HG03045 (cell line): ENCODE data around the gene IL36A.

Experiments
- ATAC-seq: cut with Tn5 transposase; IDR thresholded peaks from one replicate; pipeline ENCODE4 v1.9.1; 2021; ENCODE audit warnings: mild to moderate bottlenecking, moderate library complexity; ENCODE audit not compliant: unreplicated experiment

The IL36A gene

DNA sequence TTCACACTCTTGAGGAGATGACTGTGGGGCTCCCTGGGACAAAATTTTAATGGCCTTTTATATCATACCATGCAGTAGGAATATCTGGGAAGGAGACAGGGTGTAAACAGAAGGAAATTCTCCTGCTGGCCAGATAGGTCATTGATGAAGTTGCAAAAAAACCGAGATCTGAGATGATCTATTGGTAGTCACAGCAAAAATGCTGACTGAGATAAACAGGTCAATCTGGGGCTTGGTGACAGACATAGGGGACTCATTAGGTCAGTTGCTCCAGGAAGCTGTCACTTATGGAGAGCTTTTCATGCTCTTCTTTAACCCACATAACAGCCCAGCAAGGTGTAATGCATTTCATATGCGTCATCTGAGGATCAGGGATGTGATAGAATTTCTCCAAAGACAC lies 2.6 kb upstream of the IL36A start:
- no peak for ATAC-seq

DNA sequence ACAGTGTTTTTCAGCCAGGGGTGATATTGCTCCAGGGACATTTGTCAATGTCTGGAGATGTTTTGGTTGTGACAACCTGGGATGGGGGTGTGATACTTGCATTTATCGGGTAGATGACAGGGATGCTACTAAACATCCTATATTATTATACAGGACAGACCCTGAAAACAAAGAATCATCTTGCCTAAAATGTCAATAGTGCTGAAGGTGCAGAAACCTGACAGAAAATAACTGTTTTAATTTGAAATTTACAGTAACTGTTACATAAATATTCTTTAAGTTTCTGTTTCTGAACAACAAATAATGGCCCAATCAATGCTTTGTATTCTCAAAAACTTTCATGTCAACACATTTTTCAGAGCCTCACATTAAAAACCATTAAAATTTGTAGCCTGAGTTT lies 2.0 kb downstream of the IL36A start:
- no peak for ATAC-seq

DNA sequence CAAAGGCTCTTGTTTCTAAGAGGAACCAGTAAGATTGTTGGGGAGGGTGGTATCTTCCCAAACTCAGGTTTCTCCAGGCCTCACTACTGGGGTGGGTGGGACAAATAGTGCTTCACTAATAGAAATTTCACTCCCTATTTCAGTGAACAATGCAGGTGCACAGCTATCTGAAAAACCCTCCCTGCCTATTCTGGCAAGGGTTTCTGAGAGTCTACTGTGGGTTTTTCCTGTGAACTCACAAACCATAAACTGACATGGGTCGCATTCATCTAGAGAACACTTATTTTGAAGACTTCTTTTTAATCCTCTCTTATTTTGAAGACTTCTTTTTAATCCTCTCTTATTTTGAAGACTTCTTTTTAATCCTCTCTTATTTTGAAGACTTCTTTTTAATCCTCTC lies 4.4 kb downstream of the IL36A start:
- no peak for ATAC-seq

DNA sequence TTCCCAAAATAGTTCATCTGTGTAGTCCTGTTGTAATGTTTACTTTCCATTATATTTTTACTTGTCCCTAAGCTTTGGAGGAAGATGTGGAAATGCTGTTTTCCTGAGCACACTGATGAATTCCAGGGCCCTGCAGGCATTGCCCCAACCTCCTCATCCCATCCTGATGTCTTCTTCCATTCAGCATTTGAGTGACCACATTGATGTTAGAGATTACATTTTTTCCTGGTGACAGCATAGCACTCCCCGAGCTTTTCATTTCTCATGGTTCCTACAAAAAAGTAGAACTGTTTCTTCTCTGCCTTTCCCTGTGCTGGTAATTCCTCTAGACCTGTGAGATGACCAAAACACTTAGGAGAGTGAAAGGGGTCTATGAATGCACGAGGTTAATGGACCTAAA lies 4.8 kb downstream of the IL36A start:
- ATAC-seq, result no peak

DNA sequence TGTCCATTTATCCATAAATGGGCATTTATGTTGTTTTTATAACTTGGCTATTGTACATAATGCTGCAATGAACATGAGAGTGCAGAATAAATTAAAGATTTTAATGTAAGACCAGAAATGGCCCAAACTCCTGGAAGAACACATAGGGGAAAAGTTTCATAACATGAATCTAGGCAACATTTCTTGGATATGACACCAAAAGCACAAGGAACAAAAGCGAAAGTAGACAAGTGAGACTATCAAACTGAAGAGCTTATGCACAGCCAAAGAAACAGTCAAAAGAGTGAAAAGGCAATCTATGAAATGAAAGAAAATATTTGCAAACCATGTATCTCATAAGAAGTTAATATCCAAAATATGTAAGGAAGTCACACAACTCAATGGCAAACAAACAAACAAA lies 5.8 kb downstream of the IL36A start:
- ATAC-seq, result no peak

DNA sequence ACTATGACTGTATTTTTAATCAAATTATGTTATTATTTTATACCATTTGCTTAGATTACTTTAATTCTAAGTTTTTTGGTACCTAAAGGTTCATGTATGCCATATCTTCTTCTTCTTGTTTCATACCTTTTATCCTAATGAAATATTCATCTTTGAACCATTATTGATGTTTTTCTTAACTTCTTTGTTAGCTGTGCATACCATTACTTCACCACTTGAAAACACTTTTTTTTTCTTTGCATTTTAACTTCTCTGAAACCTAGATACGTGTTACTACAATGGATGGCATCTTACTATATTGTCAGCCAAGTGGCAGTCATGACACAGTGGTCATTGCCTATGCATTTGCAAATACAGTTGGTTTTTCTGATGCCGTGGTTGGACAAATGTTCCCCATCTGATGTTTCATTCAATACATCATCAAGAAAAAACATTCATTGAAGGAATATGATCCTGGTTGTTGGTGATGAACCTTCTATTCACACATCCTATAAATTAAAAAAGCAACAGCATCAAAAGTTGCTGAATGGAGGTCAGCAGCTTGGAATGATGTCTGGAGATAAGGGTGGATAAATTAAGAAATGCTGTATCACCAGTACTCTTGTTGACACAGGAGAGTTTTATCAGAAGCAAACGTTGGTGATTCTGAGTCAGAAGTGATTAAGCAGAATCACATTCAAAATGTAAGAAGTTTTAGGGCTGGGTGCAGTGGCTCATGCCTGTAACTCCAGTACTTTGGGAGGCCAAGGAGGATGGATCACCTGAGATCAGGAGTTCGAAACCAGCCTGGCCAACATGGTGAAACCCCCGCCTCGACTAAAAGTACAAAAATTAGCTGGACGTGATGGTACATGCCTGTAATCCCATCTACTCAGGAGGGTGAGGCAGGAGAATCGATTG lies 7.4 kb downstream of the IL36A start:
- ATAC-seq, result no peak

DNA sequence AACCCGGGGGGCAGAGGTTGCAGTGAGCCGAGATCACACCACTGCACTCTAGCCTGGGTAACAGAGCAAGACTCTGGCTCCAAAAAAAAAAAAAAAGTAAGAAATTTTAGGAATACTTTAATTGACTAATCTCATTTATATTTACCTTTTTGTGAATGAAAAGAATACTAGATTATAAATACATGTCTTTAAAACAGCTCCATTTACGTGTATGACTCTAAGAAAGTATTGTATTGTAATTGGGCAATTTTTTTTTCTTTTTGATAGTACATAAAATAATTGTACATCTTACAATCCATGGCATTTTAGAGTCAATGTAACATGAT lies 8.0 kb downstream of the IL36A start:
- ATAC-seq, result no peak

DNA sequence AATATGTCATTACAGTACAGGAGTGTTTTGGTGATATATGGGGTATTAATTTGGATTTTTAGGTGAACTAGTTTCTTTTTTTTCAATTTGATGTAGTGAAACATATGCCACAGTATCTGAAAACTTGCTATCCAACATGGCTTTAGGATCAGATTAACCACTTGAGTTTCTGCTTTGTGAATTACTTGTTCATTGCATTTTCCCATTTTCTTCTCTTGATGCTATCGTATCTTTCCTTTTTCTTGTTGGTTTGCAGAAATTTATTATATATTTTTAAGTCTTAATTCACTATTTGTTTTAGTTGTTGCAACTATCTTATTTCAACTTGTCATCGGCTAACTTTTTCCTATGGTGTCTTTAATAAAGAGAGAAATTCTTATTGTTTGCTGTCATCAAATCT lies 8.8 kb downstream of the IL36A start:
- ATAC-seq, result no peak

DNA sequence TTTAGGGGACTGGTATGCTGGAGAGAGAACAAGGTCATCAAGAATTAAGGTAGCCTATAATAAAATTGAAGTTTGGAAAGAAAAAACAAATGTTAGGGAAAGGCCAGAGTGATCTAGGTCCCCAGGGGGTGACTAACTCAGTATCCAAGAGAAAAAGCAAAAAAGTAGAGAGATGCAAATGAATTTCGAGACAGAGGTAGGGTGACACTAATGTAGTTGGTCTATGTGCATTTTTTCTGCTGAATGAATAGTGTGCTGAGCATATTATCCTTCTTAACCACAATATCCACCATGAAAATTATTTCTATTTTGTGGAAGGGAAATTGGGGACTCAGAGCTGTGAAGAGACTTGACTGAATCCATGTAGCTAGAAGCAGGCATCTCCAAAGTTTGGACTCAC lies 9.8 kb downstream of the IL36A start:
- no peak for ATAC-seq

DNA sequence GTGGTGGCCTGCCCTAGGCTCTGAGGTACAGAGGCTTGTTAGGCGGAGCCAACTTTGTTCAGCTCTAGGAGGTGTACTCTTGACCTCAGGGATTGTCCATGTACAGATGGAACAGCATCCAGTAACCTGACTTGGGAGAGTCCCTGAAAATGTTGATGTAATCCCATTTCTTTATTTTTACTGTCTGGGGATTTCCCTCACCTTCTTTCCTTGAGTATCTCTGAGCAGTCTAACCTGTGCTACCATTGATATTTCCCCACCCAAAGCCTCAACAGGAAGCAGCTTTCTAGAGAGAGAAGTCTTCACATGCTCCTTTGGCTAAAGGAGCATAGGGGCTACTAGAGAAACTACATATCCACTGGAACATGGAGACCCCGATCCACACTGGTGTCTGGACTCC lies 10.4 kb downstream of the IL36A start:
- no peak for ATAC-seq

DNA sequence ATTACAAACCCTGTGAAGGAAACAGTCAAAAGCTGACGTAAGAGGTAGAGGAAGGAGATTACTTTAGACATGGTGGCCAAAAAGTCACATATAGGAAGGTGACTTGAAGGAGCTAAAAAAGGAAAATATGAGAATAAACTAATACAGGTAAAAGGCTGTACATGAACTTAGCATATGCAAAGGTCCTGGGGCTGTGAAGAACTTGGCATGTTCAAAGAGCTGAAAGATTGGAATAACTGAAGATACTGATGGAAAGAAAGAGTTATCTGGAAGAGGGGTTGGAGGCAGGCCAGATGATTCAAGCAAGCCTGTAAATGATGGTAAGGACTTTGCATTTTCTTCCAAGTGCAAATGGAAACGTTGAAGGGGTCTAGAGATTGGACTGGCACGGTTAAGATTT lies 13.2 kb downstream of the IL36A start:
- ATAC-seq, result no peak

DNA sequence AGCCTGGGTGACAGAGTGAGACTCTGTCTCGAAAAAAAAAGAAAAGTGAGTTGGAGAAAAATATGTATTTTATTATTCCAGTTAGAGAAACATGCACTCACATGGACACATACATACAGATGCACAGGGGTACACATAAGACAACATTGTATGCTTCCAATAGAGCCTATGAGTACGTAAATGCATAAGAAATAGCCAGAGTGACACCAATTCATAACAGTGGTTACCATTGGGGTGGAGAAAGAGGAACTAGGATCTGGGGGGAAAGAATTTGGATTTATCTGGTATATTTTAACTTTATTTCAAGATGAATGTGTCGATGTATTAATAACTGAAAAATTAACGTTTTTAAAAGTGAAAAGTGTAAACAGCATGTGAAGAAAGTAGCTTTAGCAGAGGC lies 16.1 kb downstream of the IL36A start:
- no peak for ATAC-seq

DNA sequence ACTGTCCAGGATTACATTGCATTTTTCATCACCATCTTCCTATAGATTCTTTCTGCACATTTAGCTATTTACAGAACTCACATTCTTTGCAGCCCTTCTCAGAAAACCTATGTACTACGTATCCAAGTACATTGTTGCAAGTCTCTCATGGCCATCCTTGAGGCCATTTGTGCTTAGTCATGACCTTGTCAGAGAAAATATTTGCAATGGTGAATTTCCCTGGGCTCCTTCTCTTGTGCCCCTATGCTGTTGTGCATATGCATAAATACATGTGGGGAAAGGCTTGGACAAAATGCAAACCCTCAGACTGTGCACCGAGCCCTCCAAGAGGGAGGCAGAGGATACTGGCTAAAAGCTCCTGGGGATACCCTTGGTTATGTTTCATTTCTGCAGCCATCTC lies 19.5 kb downstream of the IL36A start:
- ATAC-seq, result no peak

DNA sequence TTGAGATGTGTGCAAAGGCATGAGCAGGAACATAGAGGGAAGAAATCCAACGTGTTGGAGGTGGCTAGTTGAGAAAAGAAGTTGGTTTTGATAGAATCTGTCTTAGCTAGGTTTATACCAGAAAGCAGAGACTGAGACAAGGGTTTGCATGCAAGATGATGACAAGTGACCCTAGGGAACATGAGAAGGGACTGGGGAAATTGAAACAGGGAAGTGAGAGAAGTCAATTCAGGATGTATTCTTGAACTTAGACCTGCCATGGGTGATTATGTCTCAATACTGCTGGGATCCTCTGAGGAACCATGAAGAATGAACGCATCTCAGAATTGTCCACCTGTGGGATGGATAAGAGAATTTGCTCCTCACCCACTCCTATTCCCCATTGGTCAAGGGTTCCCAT lies 20.5 kb downstream of the IL36A start:
- no peak for ATAC-seq

DNA sequence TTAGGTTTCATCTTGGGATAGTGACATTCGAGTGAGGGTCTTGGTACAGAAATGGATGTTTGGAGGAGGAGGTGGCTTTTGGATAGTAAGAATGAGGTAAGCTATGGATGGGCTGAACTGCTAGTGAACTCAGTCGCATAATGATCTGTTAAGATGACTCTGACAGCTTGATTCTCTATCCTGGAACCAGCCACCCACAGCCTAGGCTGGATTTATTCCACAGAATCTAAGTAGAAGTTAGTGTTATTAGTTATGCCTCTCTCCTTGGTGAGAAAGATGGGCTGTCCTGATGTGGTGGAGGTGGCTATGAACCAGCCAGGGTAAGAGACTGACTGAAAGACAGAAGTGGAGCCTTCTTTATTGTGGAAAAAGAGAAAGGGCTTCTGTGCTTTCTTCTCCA lies 22.4 kb downstream of the IL36A start:
- no peak for ATAC-seq

DNA sequence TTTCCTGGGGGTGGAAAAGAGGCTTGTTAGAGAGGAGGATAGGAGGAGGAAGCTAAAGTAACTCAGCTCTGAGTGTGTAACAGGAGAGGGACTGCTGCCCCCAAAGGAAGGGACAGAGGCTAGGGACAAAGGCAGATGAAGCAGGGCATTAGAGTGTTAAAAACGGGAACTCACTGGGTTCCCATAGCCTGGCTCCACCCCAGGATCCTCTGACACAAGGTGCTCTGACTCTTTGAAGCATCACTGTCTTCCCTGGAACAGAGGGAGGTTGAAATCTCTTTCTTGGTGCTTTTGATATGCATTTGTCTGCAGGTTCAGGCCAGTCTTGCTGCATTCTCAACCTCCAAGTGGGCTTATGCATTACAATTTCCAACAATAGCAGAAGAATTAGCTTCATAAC lies 22.9 kb downstream of the IL36A start:
- no peak for ATAC-seq

DNA sequence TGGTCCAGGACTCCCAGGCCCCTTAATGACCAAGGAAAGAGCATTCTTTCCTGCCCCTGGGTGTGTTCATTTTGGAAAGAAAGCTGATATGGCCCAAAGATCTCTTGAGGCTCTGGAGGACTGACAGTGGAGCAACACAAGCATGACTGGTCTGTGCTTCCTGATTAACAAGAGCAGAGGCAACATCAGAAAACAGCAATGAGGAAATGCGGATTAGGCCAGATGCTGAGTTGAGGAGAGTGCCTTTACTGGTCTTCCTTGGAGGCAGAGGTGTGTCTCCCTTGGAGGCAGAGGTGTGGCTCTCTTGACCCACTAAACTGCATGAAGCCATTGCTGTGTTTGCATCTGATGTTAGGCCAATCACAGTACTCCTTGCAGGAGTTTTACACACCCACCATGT lies 27.5 kb downstream of the IL36A start:
- no peak for ATAC-seq

DNA sequence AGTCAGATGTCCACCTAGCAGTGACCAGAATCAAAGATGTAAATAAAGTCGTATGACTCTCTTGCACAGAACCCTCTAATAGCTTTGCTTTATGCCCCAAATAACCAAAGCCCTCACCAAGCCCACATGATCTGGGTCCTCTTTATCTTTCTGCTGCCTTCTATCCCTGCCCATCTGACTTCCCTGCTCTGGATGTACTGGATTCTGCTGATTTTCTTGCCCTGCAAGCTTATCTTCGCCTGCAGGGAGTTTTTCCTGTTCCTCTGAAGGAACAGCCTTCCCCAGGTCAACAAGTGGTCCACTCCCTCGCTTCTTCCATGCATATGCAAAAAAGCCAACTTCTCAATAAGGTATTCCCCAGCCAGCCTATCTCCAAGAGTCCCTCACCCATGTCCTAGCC lies 28.8 kb downstream of the IL36A start:
- ATAC-seq, result no peak

DNA sequence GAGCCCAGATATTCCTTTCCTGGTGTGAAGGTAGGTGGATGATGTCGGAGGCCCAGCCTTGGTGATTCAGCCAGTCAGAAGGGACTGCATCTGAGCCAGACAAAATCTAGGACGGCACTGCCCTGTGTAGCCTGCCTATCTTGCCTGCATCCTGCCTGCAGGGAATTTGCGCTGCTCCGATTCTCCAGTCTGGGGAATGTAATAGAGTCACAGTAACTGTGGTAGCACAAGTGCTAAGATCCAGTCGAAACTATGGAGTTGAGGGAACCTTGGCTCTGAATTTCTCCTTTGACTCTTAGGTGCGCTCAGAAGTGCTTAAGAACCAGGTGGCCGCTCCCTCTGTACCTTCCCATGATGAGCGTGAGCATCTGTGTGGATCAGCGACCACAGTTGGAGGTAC lies 31.5 kb downstream of the IL36A start:
- no peak for ATAC-seq

DNA sequence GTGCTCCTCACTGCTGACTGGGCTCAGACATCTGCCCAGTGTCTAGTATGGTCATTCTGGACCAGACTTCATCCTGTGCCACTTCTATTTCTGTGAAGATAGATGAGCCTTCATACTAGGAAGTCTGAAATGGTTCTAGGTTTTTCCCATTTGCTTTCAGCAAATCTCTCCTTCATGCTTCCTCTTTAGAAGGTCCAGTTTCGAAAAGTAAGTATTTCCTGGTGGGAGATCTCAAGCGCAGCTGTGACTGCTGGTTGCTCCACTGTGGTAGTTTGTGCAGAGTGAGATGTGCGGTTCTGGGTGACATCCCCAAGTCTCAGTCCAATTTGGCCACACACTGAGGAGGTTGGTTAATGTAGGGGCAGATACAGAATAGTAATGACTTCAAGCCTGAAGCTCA lies 33.0 kb downstream of the IL36A start:
- no peak for ATAC-seq

DNA sequence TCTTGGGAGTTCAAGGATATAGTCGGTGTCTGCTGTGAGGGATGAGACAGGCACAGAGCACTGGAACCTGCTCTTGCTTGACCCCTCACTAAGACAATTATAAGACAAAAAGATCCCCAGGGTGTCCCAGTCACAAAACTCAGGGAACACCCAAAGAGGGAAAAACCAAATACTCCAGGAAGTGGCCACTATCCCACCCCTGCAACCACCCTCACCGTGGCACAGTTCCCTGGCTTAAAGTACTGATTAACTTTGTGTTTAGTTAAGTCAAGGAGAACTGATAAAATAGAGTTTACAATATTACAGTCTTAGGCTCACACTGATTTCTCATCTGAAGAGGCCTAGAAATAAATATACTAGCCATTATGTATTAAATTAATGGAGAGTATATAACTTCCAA lies 33.9 kb downstream of the IL36A start:
- no peak for ATAC-seq

DNA sequence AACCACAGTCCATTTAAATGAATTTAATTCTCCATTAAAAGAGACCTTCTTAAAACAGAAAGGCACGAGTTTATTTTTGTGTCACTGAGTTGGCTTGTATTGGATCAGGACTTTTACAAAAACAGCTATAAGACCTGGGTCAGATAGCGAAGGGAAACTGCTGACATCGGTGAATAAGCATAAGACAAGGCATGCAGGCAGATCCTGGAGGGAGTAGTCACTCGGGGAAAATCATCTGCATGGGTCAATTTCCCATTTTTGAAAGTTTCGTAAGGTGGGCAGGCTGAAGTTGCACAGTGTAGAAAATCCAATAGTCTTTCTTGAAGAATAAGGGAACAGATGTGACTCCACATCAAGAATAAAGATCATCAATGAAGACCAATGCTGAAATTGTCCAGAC lies 34.5 kb downstream of the IL36A start:
- no peak for ATAC-seq

DNA sequence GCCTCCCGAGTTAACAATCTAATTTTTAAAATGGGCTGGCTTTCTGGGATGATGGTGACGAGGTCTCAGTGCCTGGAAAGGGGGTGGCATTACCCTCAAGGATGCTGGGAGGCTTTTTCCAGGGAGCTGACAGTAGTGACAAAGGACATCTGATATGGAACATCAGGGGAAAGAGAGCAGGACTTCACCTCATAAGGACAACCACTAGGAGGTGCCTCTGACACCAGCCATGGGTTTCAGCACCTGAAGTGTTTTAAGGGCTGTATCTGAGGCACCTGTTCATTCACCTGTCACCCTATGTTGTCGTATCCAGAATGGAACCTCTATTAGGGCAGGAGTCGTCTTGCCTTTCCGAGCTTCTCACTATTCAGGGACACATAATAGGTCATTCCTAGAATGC lies 36.6 kb downstream of the IL36A start:
- ATAC-seq, result no peak
